IPS-11a (cell line): Measurements from ENCODE around the gene LCP1.

Source experiments
- H3K4me3 ChIP-seq: one replicate; pipeline ENCODE4 v1.5.1; 2013; ENCODE audit warnings: low read depth, low read length, control low read depth

LCP1 gene

DNA sequence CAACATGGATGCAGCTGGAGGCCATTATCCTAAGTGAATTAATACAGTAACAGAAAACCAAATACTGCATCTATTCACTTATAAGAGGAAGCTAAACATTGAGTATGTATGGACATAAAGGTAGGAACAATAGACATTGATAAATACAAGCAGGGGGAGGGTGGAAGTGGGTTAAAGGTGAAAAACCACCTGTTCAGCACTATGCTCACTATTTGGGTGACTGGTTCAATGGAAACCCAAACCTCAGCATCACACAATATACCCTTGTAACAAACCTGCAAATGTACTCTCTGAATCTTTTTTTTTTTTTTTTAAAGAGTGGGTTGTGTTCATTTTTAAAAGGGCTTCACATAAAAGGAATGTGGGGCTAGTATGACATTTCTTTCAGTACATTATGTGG is 50.3 kb downstream of the LCP1 start:
- H3K4me3 ChIP-seq = no peak overlapping the region

DNA sequence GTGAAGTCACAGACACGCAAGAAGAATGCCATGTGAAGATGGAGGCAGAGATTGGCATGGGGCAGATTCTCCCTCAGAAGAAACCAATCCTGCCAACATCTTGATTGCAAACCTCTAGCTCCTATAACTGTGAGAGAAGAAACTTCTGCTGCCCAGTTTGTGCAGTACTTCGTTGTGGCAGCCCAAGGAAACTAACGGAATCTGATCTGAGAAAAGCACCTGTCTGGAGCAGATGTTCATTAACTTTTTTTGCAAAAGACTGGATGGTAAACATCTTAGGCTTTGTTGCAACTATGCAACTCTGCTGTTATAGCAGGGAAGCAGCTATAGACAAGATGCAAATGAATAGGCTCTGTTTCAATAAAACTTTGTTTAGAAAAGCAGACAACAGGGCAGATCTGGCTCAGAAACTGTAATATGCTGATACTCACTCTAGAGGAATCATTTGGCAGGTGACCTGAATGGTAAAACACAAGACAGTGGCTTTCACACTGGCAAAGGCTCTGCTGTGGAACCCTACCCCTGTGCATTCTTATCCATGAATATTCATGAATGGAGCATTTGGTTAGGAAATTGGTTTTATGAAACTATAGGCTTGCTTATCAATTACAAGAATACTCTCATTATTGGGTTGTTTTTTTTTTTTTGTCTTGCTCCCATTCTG is 51.9 kb downstream of the LCP1 start:
- H3K4me3 ChIP-seq = no peak overlapping the region

DNA sequence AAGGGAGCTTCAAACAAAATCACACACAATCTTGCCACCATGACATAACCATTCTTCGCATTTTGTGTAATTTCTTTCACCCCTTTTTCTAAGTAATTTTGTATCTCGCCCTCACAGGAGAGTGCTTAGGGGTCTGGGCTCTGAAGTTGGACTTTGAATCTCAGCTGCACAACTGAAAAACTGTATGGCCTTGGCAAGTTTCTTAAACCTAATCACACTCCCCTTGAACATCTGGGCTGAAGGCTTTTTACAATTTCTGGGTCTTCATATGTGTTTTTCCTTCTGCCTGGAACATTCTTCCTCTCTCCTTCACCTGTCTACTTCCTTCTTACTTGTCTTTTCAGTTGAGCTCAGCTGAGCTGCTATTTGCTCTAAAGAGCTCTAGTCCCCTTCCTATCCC is 52.9 kb downstream of the LCP1 start:
- H3K4me3 ChIP-seq = no peak overlapping the region

DNA sequence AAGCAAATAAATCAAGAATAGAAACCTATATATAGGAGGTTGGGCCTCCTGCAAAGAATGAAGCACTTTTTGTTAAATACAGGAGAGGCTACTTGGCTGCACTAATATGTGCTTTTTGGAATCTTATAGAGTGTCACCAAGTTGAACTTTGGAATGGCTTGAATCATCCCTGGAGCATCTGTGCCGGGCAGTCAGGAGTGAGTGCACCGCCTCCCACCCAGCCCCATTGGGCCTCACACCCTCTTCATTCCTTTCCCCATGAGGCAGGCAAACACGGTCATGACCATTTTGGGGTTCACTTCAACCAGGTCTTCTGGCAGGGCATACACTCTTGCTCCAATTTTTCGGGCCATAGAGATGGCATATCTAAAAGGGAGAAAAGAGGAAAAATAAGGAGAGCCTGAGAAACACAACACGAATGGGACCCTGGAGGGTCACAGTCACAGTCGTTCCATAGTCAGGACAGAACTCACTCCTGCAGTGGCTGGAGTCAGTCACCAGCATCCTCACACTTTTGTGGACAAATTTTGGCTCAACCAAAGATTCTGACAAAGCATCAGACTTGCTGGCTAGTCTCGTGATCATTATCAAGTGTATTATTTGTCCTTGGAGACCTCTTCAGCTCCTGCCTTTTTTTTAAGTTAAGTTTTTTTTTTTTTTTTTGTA is 54.5 kb downstream of the LCP1 start:
- no peak overlapping the region for H3K4me3 ChIP-seq

DNA sequence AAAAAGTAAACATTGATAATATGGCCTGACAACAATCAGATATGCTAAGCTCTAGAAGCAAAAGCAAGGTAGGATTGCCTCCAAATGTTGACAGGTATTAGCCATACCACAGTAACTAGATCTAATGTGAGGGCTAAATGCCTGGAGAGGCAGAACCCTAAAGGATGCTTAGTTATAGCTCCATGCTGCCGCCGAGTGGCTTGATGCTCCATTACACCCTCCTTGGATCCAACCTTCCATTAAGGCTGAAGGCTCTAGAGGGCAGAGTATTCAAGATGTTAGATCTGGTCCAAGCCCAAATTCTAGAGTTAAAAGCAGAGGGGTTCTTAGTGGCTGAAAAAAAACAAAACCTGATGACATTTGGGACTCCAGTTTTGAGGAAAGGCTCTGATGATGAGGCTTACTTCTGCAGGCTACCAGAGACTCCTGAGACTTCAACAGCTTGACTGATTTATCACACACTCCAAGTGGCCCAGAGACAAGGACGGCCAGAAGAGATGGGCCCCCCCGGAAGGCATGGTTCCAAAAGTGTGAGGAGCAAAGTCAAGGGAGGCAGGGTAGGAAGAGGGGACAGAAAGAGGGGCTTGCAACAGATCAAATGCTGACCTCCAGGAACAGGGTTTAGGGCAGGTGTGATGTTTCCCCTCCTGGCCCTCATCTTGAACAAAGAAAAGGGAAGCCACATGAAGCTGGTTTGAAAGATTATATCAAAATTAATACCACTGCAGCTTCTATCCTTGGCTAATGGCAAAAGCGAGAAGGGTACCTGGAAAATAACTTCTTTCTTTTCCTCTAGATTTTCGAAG is 55.2 kb downstream of the LCP1 start:
- no peak overlapping the region for H3K4me3 ChIP-seq

DNA sequence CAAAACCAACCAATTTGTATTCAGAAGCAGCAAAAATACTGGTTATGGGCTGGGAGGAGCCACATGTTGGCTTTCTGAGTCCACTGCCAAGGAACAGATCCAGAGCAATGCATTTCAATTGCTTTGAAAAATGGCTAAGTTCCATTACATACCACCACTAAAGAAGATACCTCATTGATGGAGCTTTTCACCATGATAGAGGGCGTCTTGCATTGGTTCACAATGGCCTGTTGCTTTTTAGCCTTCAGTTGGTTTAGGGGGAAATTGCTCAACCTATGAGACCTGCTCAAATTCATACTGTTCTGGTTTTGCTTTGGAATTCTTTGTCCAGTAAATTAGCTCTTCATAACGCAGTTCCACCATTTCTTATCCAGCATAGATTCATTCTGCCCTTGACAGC is 55.9 kb downstream of the LCP1 start:
- H3K4me3 ChIP-seq = no peak overlapping the region

DNA sequence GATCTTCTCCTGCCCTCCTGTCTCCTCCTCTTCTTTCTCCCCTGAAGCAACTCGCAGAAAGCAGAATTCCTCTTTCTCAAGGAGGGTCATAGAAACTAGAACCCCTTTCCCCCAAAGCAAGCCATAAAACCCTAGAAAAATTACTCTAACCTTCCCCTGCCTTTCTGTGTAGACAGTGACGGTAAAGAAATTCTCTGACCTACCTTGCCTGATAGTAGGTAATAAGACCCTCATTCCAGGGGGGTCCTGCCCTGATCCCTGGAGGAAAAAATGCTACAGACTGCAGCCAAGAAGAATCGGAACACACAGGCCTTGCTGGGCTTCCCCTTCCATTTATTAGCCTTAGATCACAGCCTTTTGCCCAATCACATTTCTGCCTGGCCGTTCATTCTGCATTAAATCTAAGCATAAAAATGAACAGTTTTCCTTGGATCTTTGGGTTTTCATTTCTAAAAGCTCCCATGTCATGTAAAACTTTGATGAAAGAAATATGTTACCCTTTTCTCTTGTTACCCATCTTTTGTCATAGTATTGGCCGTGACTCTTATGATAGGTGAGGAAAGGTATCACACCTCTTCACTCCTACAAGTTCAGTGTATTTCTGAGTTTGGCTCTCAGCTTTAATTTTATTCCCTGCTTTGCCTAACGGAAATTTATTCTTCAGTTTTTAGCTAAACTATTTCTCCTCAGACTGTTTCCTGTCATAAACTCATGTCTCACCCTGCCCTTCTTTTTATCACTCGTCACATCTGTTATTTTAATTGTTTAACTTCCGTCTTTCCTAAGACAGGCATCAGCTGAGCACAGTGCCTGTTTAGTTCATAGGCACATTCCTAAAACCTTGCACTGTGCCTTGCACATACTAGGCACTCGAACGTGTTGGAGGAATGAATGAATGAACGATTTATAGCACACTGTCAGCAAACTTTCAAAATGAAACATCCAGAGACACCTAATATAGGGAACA is 56.7 kb downstream of the LCP1 start:
- no peak overlapping the region for H3K4me3 ChIP-seq

DNA sequence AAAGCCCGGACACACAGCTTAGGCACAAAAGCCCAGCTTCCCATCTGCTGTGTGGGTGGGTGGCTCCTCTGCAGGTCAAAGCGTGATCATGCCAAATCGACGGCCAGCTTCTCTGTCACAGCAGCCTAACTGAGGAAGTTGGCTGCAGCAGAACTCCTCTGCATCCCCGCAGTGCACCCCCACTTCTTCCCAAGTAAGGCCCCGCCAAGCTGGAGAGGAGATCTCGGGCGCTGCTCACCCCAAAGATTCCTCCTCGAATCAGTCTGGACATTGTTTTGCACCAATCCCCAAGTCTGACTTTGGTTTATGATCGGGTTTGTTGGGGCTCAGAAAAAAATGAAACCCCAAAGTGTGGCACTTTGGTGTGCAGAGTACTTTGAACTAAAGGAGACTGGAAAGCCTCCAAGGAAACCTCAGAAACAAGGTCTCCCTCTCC is 57.4 kb downstream of the LCP1 start:
- H3K4me3 ChIP-seq = no peak overlapping the region

DNA sequence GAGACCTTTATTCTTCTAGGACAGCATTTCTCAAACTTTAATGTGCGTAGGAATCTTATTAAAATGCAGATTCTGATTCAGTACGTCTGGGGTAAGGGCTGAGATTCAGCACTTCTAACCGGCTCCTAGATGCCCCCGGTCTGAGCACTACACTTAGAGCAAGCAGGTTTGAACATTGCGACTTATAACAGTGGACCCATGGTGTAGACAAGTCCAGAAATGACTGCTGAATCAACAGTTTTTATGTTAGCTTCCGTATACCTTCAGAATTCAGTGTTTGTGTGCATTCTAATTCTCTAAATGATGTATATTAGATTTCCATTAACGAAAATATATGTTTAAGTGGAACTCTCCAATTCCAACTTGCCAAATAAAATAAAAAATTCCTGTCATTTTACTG is 59.7 kb downstream of the LCP1 start:
- no peak overlapping the region for H3K4me3 ChIP-seq

DNA sequence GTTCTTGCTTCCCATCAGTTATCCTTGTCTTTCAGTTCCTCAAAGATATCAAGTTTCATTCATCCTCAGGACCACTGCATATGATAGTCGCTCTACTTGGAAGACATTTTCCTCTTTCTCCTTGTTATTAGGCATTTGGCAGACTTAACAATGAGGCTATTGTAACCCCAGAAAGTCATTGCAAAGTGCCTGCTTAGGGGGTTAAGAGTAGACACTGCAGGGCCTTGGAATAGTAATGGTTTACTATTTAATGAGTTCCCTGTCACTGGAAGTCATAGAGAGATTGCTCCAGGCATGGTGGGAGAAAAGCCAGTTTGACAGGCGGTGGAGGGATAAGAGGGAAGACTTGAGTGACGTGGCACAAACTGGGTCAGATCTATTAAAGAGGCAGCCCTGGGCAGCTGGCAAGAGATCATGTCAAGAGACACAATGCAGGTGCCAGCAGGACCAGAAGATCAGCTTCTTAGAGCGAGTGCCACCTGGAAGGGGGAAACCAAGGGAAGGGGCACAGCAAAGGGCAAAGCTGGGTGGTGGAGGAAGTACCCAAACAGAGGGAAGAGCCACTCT is 60.3 kb downstream of the LCP1 start:
- H3K4me3 ChIP-seq = no peak overlapping the region

DNA sequence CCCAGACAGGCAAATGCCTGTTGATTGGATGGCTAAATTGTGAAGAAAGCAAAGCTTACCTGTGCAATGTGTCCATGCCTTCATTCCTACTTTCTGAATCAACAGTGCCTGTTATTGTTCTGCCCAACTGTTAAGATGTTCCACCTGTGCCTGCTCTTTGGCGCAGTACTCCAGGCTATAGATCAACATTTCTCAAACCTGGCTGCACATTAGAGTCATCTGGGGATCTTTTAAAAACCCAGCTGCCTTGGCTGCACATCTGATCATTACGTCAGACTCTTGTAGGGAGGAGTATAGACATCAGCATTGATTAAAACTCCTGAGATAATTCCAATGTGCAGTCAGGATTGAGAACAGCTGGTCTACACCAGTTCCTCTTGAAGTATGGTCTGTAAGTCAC is 60.9 kb downstream of the LCP1 start:
- no peak overlapping the region for H3K4me3 ChIP-seq

DNA sequence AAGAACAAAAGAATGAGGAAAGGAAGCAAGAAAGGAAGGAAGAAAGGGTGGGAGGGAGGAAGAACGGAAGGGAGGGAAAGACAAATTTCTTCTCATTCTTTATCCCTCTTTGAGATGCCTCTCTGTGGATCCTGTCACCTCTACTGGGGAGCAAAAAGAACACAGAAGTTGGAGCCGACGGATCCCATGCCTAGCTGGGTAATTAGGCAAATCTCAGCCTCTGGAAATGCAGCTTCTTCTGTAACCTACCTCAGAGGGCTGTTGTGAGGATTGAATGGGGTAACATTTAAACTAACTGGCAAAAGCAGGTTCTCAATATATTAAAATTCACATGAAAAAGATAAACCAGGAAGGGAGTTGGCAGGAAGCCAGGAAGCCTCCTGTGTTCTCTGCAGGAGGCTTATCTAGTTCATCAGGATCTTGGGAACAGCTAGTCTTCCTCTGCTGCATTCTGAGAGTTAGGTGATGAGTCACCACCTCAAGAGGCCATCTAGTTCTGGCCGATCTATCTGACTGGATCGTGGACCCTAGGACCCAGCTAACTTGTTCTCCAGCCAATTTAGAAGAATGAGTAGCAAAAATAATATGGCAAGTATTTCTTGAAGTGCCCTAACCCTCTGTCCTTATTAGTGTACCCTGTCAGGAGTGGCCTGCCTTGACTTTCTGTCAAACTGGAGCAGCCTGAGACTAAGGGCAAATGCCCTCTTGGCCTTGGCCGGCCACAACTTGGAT is 61.9 kb downstream of the LCP1 start:
- no peak overlapping the region for H3K4me3 ChIP-seq

DNA sequence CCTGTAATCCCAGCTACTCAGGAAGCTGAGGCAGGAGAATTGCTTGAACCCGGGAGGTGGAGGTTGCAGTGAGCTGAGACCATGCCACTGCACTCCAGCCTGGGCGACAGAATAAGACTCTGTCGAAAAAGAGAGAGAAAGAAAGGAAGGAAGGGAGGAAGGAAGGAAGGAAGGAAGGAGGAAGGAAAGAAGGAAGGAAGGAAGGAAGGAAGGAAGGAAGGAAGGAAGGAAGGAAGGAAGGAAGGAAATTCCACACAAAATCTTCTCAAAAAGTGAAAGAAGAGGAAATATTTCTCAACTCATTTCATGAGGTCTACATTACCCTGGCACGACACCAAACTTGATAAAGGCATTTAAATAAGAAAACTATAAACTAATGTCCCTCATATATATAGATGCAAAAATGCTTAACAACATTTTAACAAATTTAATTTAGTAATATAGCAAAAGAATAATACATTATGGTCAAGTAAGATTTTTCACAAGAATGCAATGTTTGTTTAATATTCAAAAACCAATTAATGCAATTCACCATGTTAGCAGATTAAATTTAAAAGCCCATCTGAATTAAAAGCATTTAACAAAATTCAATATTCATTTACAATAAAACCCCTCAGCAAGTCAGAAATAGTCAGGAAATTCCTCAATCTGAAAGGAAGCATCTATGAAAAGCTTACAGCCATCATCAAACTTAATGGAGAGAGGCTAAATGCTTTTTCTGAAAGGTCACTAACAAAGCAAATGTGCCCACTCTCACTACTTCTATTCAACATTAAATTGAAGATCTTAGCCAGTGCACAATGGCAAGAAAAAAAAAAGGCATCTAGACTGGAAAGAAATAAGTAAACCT is 65.1 kb downstream of the LCP1 start:
- no peak overlapping the region for H3K4me3 ChIP-seq

DNA sequence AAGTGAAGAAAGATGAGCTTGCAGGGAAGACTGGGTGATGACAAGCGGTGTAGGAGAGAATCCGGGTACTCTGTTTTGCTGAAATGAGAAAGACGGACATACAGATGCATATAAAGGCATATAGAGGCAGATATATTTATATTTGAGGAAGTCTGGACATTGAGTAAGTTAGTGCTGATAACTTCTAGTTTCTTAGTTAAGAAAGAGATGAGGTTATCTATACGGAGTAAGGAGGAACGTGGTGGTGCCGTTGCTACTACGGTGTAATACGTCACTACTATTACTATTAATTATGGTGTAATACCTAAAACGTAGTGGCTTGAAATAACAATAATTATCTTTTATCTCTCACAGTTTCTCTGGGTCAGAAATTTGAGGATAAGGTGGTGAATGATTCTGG is 67.4 kb downstream of the LCP1 start:
- H3K4me3 ChIP-seq = no peak overlapping the region

DNA sequence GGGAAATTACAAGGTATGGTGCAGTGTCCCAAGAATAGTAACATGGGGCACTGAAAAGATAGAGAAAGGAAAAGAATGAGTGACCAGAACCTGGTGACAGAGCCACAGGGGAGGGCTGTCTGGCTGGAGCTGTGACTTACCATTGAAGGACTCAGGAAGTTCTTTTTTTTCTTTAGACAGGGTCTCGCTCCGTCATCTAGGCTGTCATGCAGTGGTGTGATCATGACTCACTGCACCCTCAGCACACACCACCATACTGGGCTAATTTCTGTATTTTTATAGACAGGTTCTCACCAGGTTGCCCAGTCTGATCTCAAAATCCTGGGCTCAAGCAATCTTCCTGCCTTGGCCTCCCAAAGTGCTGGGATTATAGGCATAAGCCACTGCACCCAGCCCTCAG is 68.4 kb downstream of the LCP1 start:
- H3K4me3 ChIP-seq = no peak overlapping the region

DNA sequence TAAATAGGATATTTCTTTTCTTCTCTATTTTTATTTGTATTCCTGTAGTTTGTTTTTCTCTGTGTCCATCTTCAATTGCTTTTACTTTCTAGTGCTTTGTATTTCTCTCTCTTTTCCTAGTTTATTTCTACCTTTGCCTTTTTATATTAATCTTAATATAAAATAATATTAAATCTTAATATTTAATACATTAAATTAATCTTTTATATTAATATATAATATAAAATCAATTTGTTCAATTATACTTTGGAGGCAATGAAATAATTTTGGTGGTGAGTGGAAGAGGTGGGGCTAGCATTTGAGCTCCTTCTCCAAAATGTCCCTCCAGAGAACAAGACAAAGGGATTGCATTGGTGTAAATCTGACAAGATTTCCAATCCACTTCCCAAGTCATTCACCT is 70.8 kb downstream of the LCP1 start:
- H3K4me3 ChIP-seq = no peak overlapping the region

DNA sequence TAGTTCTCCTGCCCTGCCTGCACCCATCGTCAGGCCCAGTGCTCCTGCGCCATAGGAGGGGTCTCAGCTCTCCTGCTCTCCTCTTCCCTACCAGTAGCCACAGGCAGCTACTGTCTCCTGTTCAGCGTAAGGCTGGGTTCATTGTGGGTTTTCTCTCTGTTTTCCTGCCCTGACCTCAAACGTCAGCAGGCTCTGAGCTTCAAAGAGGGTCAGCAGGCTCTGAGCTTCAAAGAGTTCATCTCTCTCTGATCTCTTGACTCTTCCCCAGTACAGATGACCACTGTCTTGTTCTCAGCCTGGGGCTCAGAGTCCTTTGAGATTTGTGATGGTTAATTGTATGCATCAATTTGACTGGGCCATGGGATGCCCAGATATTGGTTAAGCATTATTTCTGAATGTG is 72.5 kb downstream of the LCP1 start:
- no peak overlapping the region for H3K4me3 ChIP-seq

DNA sequence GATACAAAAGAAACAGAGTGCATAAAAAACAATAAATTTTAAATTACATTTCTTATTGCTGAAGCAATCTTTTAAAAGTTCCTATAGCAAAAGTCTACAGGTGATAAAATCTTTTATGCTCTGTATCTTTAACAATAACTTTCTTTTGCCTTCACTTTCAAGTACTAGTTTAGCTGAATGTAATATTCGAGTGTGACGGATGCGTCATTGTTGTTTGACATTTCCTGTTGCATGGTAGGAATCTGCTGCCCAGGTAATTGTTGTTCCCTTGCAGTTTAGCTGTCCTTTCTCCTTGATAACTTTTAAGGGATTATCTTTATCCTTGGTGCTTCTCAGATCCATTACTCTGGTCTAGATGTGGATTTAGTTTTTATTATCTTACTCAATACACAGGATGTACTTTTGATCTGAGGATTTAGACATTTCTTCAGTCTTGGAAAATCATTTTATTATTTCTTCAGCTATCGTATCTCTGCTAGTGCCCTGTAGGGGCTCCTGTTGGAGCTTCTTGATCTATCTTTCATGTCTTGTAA is 75.1 kb downstream of the LCP1 start:
- H3K4me3 ChIP-seq = no peak overlapping the region

DNA sequence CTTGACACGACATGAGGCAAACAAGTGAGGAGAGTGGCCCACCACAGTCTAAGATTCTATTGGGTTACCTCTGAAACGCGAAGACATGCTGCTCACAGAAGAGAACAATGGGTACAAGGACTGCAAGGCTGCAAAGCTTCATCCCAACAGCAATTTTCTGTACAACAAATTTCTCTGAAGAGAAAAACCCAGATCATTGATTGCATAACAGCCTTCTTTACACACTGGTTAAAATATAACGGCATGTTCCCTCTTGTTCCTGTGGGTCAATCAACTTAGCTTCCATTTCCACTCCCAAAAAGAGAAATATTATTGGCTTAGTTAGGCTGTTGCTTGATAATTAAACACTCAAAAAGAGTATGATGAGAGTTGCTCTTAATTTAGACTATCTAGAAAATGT is 77.1 kb downstream of the LCP1 start, which contains the start of gene CPB2:
CPB2 (minus strand) TSS at position 166 of the 400 bp plus-strand sequence; CDS start at position 142, 24 bp downstream.
- H3K4me3 ChIP-seq = no peak within 1 kb of the TSS
